Vagina (tissue), 2 donors: ENCODE data around the gene SPRYD4.

Experiments
- POLR2A ChIP-seq, 2 donors: fragments of 450-650 bp; IDR thresholded peaks; one replicate each; pipeline ENCODE4 v1.6.1; 2017; ENCODE audit warnings: antibody characterized with exemption in 2 of 2, mild to moderate bottlenecking in 2 of 2, moderate library complexity in 2 of 2
- TF ChIP-seq, protein P1 (sequence below), 3 experiments: fragments of 450-650 bp in 2 of 3; fragments of 200-600 bp in 1 of 3; sonication (generic) in 1 of 3; IDR thresholded peaks; one replicate each; pipeline ENCODE4 v1.5.1; 2017 to 2019; ENCODE audit warnings: antibody characterized with exemption in 3 of 3, mild to moderate bottlenecking in 2 of 3, moderate library complexity in 2 of 3

DNA sequence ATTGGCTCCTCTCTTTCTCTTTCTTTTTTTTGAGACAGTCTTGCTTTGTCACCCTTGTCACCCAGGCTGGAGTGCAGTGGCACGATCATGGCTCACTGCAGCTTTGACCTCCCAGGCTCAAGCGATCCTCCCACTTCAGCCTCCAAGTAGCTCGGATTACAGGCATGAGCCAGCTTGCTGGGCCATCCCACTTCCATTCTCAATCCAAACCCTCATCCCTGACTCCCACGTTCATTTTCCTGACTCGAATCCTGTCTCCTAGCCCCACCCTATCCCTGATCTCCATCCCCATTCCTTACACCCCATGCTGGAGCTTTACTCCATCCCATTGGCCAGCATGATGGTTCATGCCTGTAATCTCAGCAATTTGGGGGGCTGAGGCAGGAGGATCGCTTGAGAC, 7.8 kb downstream of the SPRYD4 start:
- TF ChIP-seq, protein P1, sequence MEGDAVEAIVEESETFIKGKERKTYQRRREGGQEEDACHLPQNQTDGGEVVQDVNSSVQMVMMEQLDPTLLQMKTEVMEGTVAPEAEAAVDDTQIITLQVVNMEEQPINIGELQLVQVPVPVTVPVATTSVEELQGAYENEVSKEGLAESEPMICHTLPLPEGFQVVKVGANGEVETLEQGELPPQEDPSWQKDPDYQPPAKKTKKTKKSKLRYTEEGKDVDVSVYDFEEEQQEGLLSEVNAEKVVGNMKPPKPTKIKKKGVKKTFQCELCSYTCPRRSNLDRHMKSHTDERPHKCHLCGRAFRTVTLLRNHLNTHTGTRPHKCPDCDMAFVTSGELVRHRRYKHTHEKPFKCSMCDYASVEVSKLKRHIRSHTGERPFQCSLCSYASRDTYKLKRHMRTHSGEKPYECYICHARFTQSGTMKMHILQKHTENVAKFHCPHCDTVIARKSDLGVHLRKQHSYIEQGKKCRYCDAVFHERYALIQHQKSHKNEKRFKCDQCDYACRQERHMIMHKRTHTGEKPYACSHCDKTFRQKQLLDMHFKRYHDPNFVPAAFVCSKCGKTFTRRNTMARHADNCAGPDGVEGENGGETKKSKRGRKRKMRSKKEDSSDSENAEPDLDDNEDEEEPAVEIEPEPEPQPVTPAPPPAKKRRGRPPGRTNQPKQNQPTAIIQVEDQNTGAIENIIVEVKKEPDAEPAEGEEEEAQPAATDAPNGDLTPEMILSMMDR (IDR thresholded peaks at IDR 0.05), result no peak
- TF ChIP-seq POLR2A (IDR thresholded peaks at IDR 0.05), result no peak
